Stimulated activated CD4-positive, alpha-beta T cell treated with anti-CD3 and anti-CD28 coated beads, Interleukin-2, amount 100 ng/mL, for 4 hours (primary cell): ENCODE measurements around the gene ERH.
"Not testable (repeated sequence)": the region's sequence is repeated elsewhere in the genome, so short reads cannot be mapped to it uniquely, and the experiment has no call there.

ENCODE experiments used
- DNase-seq: peaks from one replicate; pipeline ENCODE4 v3.0.0-alpha.2; 2020; ENCODE audit warnings: low read depth

Gene ERH

DNA sequence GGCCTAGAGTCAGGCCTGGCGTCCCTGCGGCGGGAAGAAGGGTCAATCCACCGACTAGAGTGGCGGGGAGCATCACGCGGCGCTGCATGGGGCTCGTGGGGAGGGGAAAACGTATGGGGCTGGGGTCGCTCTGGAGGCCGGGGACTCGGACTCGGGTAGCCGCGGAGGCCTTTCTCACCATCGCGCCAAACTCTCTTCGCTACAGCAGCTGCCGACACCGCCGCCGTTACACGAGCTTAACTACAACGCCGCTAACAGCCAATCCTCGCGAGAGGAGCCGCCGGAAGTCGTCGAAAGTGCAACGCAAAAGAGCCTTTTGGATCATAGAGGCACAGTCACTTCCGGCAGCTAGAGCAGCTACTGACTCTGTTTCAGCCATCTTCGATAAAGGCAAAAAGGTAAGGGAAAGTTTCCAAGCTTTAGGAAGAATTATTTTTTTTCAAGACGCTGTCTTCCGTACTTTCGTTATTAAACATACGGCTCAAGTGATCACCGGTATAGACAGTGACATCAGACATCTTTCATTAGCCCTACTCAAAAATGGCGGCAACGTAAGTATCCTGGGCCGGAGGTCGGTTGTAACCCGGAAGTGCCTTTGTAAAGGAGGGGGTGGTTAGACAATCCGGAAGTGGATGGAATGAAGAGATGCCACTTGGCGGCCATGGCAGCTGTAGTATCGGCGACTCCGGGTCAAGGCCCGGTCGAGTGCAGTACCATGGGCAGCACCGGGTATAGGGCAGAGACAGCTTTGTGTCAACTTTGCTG is at the start of gene ERH, which contains the start of gene SLC39A9:
Gene ERH (minus strand): TSS at position 247 of the 765 bp plus-strand sequence. CDS start 66 bp downstream, at position 181.
Gene SLC39A9 (plus strand): TSS at position 640 of the 765 bp plus-strand sequence. CDS start 678 bp downstream, outside the sequence.
- DNase-seq, result peak; percentile 90

GRCh38 chr14:69443296-69443805 is 45.3 kb upstream of the ERH start:
- no peak for DNase-seq

DNA sequence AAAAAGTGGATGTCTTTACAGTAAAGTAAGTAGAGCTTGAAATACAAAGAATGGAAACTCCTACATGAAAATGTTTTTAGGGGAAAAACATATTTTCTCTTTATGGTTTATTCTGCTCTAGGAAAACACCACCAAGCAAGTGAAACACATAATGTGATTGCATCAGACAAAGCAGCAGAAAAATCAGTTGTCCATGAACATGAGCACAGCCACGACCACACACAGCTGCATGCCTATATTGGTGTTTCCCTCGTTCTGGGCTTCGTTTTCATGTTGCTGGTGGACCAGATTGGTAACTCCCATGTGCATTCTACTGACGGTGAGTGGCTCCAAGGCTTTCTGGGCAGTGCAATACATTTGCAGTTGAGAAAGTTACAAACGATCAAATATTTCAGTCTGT is 43.8 kb upstream of the ERH start:
- DNase-seq, result no peak

DNA sequence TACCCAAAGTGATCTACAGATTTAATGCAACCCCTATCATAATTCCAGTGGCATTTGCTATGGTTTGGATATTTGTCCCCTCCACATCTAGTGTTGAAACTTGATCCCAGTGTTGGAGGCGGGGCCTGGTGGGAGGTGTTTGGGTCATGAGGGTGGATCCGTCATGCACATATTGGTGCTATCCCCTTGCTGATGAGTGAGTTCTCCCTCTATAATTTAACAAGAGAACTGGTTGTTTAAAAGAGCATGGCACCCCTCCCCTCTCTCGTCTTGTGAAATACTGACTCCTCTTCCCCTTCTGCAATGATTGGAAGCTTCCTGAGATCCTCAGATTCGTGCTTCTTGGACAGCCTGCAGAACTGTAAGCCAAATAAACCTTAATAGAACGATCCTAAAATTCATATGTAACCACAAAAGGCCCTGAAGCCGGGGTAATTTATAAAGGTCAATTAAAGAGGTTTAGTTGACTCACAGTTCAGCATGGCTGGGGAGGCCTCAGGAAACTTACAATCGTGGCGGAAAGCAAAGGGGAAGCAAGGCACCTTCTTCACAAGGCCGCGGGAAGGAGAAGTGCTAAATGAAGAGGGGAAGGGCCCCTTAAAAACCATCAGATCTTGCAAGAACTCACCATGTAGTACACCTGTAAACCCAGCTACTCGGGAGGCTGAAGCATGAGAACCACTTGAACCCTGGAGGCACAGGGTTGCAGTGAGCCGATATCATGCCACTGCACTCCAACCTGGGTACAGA is 41.6 kb upstream of the ERH start:
- DNase-seq, result no peak

- DNase-seq, result no peak
Measured at GRCh38 chr14:69432364-69432763, 34.3 kb upstream of the ERH start.

GRCh38 chr14:69430306-69430939 is 32.3 kb upstream of the ERH start:
- no peak for DNase-seq

GRCh38 chr14:69429643-69430042 is 31.5 kb upstream of the ERH start:
- no peak for DNase-seq

- no peak for DNase-seq
Measured at GRCh38 chr14:69428289-69428998, 30.3 kb upstream of the ERH start.

GRCh38 chr14:69427596-69427995 is 29.5 kb upstream of the ERH start:
- no peak for DNase-seq

- DNase-seq, result no peak
Measured at GRCh38 chr14:69424149-69424923, 26.2 kb upstream of the ERH start.

DNA sequence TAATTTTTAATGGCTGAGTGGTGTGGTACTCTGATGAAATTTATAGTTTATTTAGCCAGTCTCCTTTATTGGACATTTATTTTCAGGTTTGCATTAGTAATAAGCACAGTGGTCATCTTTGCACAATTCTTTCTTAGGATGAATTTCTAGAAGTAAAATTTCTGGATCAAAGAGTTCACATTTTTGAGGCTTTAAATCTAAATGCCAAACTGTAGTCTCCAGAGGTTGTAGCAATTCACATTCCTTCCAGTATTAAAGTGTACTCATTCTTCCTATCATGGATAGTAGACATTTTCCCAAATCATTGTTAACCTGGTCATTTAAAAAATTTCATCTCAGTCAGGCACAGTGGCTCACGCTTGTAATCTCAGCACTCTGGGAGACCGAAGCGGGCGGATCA is 25.2 kb upstream of the ERH start:
- DNase-seq, result no peak

DNA sequence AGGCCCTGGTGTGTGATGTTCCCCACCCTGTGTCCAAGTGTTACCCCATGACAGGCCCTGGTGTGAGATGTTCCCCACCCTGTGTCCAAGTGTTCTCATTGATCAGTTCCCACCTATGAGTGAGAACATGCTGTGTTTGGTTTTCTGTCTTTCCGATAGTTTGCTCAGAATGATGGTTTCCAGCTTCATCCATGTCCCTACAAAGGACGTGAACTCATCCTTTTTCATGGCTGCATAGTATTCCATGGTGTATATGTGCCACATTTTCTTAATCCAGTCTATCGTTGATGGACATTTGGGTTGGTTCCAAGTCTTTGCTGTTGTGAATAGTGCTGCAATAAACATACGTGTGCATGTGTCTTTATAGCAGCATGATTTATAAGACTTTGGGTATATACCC is 18.0 kb upstream of the ERH start:
- not testable (repeated sequence) for DNase-seq

GRCh38 chr14:69413483-69413882 is 15.4 kb upstream of the ERH start:
- DNase-seq, result no peak

DNA sequence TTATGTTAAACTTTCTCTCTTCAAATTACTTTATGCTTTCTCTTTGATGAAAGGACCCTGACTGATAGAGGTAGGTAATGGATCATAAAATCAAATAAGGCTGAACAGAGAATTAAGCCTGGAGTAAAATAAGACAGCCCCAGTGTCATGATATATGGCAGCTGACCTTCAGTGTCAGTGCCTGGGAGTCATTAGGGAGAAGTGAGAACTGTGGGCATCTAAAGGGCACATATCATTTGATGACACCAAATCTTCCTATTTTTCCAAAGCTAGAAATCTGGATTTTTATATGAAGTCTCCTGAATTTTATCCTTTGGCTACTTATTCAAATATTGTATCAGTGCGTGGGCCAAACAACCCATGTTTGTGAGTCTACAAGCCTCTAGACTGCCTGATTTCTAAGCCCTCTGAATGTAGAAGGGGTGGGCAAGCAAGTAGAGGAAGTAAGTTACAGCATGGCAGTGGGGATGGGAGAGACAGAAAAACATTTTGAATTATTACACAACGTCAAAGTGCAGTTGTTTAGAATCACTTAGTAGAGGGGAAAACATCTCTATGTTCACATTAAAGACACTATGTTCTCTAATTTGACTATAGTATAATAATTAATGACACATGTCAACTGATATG is 10.3 kb upstream of the ERH start:
- DNase-seq, result no peak

- no peak for DNase-seq
Measured at GRCh38 chr14:69405762-69406161, 7.7 kb upstream of the ERH start.

DNA sequence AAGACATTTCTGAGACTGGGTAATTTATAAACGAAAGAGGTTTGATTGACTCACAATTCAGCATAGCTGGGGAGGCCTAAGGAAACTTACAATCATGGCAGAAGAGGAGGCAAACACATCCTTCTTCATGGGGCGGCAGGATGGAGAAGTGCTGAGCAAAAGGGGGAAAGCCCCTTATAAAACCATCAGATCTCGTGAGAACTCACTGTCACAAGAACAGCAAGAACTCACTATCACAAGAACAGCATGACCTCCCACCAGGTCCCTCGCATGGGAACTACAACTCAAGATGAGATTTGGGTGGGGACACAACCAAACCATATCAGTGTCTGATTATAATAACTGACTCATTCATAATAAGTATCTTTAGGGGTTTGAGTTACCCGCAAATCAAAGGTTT is 6.8 kb upstream of the ERH start:
- DNase-seq, result no peak

- no peak for DNase-seq
Measured at GRCh38 chr14:69404478-69404877, 6.4 kb upstream of the ERH start.

DNA sequence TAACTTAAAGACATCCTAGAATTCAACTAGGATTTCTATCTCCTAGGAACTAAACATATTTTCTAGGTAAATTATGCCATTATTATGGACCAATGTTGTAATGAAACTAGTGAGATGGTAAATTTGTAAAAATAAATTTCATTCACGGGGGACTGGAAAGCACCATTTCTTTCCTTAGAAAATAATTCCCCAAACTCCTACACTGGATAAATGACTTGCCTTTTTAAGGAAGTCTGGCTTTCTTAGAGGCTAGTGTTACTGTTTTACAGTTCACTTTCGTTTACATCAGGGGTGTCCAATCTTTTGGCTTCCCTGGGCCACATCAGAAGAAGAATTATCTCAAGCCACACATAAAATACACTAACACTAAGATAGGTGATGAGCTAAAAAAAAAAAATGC is 3.7 kb upstream of the ERH start:
- DNase-seq, result no peak

- DNase-seq, result no peak
Measured at GRCh38 chr14:69400154-69400553, 2.1 kb upstream of the ERH start.

- no peak for DNase-seq
Measured at GRCh38 chr14:69399750-69400149, 1.7 kb upstream of the ERH start.

GRCh38 chr14:69398818-69399210 is 715 bp upstream of the ERH start:
- peak; percentile 43 for DNase-seq
